ENCODE measurements around the gene COL6A3.

The COL6A3 gene

GRCh38 chr2:237351046-237351445 lies 62.9 kb downstream of the COL6A3 start:
- no peak overlapping the region for H3K4me3 ChIP-seq (ENCODE audit: low read length)
- no peak for DNase-seq (ENCODE audit: low read depth)
- TF ChIP-seq, protein P1, sequence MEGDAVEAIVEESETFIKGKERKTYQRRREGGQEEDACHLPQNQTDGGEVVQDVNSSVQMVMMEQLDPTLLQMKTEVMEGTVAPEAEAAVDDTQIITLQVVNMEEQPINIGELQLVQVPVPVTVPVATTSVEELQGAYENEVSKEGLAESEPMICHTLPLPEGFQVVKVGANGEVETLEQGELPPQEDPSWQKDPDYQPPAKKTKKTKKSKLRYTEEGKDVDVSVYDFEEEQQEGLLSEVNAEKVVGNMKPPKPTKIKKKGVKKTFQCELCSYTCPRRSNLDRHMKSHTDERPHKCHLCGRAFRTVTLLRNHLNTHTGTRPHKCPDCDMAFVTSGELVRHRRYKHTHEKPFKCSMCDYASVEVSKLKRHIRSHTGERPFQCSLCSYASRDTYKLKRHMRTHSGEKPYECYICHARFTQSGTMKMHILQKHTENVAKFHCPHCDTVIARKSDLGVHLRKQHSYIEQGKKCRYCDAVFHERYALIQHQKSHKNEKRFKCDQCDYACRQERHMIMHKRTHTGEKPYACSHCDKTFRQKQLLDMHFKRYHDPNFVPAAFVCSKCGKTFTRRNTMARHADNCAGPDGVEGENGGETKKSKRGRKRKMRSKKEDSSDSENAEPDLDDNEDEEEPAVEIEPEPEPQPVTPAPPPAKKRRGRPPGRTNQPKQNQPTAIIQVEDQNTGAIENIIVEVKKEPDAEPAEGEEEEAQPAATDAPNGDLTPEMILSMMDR (conservative IDR thresholded peaks at IDR 0.05; ENCODE audit: low read depth, low read length) = no peak

DNA sequence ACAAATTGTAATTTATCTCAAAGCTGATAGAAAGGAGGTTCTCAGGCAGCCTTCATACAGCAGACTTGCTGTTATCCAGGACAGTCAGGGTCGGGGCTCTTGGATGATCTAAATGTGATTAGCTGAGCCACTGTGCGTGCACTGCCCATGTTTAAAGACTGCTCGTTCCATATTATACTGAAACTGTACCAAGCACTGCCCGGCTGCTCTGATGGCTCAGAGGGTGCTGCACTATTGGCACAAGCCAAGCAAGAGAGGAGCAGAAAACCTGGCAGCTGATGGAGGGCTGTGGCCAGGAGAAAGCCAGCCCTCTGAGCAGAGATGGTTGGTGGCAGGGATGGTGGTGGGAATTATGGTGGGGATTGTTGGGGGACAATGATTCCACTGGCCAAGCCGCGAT lies 63.4 kb downstream of the COL6A3 start:
- no peak overlapping the region for H3K4me3 ChIP-seq (ENCODE audit: low read length)
- DNase-seq (ENCODE audit: low read depth) = no peak
- TF ChIP-seq, protein P1 (conservative IDR thresholded peaks at IDR 0.05; ENCODE audit: low read depth, low read length) = no peak

- no peak overlapping the region for H3K4me3 ChIP-seq (ENCODE audit: low read length)
- TF ChIP-seq, protein P1 (conservative IDR thresholded peaks at IDR 0.05; ENCODE audit: low read depth, low read length) = no peak
- DNase-seq (ENCODE audit: low read depth) = no peak
Measured at GRCh38 chr2:237350070-237350469, 63.9 kb downstream of the COL6A3 start.

DNA sequence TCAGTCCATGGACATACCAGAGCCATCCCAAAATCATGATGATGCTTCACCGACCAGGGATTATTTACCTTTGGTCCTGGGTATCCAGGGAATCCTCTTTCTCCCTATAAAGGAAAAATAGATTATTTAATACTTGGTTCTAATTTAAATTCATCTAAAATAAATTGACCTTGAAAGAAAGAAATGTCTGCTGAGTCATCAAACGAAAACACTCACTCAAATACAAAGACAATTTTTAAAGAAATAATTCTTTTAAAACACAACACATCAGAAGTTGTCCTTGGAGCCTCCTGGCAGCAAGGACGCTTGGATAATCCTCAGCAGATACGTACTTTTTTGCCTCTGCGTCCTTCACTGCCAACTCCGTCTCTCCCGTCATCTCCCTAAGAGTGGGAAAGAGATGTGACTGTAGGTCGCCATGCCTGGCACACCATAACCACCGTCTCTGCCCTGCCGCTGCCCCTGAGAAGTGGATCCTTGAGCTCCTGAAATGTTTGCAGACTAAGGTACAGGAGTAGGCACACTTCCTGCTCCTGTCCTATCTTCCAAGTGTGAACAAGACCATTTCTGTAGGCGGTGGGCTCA lies 65.6 kb downstream of the COL6A3 start:
- H3K4me3 ChIP-seq (ENCODE audit: low read length) = no peak overlapping the region
- TF ChIP-seq, protein P1 (conservative IDR thresholded peaks at IDR 0.05; ENCODE audit: low read depth, low read length) = no peak
- DNase-seq (ENCODE audit: low read depth) = no peak

DNA sequence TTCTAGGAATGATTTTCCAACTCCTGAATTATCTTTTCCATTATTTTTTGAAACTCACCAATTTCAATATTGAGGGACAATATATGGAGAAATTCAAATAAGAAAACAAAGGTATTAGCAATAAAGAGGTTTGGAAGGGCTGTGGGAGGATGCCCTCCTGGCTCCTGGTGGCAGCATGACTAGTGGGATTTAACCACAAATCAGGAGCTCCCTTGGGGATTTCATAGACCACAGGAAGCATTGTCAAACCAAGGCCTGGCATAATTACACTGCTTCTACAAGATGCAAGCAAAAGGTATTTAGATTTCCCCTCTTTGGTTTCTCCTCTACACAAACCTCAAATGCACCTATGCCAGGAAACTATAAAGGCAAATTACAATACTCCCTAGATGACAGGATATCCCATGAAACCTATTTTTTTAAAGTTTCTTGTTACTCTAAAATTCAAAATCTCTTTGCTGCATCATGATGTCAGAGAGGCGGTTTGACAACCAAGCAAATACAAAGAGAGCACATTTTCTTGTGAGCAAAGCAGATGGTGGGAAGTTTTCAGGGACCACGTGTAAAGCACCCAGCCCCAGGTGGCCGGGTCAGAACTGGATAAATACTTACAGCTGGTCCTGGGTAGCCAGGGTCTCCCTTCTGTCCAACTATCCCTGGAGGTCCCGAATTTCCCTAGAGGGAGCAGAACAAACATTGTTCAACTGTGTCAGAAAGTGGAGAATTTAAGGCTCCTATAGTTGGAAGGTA lies 67.9 kb downstream of the COL6A3 start:
- no peak overlapping the region for H3K4me3 ChIP-seq (ENCODE audit: low read length)
- TF ChIP-seq, protein P1 (conservative IDR thresholded peaks at IDR 0.05; ENCODE audit: low read depth, low read length) = no peak
- no peak for DNase-seq (ENCODE audit: low read depth)

GRCh38 chr2:237345411-237345810 lies 68.6 kb downstream of the COL6A3 start:
- DNase-seq (ENCODE audit: low read depth) = no peak
- no peak overlapping the region for H3K4me3 ChIP-seq (ENCODE audit: low read length)
- TF ChIP-seq, protein P1 (conservative IDR thresholded peaks at IDR 0.05; ENCODE audit: low read depth, low read length) = no peak

- DNase-seq (ENCODE audit: low read depth) = no peak
- TF ChIP-seq, protein P1 (conservative IDR thresholded peaks at IDR 0.05; ENCODE audit: low read depth, low read length) = no peak
- H3K4me3 ChIP-seq (ENCODE audit: low read length) = no peak overlapping the region
Measured at GRCh38 chr2:237344942-237345341, 69.0 kb downstream of the COL6A3 start.

All from retinal pigment epithelial cell (primary cell).